Activated T-cell treated with anti-CD3 and anti-CD28 coated beads for 1 hour (primary cell): ENCODE results near the gene SESN2.

Experiments used
- DNase-seq: peaks from one replicate; pipeline ENCODE4 v3.0.0-alpha.2; 2020; ENCODE audit warnings: low read depth

Gene SESN2

GRCh38 chr1:28259252-28259933, at the start of gene SESN2:
Gene SESN2, plus strand, starts transcription at chr1:28259518. Its CDS starts 330 bp downstream, at chr1:28259848.
- DNase-seq, result peak; percentile 98

GRCh38 chr1:28209700-28210099, 49.6 kb upstream of the SESN2 start:
- DNase-seq, result no peak

- DNase-seq, result no peak
These were observed 46.0 kb upstream of the SESN2 start for GRCh38 chr1:28213315-28213714.

GRCh38 chr1:28229089-28229488, 30.2 kb upstream of the SESN2 start:
- DNase-seq, result no peak

- no peak for DNase-seq
These were observed 29.3 kb upstream of the SESN2 start for GRCh38 chr1:28229996-28230395.

GRCh38 chr1:28232558-28233263, 26.6 kb upstream of the SESN2 start, which contains the start of gene DNAJC8:
Gene DNAJC8, minus strand, starts transcription at chr1:28233029. Its CDS starts 31 bp downstream, at chr1:28232998.
- peak; percentile 96 for DNase-seq

- no peak for DNase-seq
These were observed 26.1 kb upstream of the SESN2 start for GRCh38 chr1:28233264-28233606.

- peak; percentile 88 for DNase-seq
These were observed 23.3 kb upstream of the SESN2 start, which contains the start of gene ATP5IF1 for GRCh38 chr1:28235755-28236655. Gene ATP5IF1, plus strand, starts transcription at chr1:28236124. Its CDS starts 60 bp downstream, at chr1:28236184.

- DNase-seq, result no peak
These were observed 22.5 kb upstream of the SESN2 start for GRCh38 chr1:28236656-28237322.

GRCh38 chr1:28239004-28239403, 20.3 kb upstream of the SESN2 start:
- DNase-seq, result no peak

GRCh38 chr1:28240024-28240423, 19.3 kb upstream of the SESN2 start:
- no peak for DNase-seq

- DNase-seq, result no peak
These were observed 17.6 kb upstream of the SESN2 start for GRCh38 chr1:28241638-28242241.

GRCh38 chr1:28243685-28244311, 15.5 kb upstream of the SESN2 start:
- no peak for DNase-seq

GRCh38 chr1:28244549-28245251, 14.6 kb upstream of the SESN2 start:
- no peak for DNase-seq

GRCh38 chr1:28246427-28246832, 12.9 kb upstream of the SESN2 start:
- DNase-seq, result no peak

- DNase-seq, result no peak
These were observed 11.6 kb upstream of the SESN2 start for GRCh38 chr1:28247612-28248272.

GRCh38 chr1:28248273-28249012, 10.9 kb upstream of the SESN2 start:
- DNase-seq, result peak; percentile 80

GRCh38 chr1:28249013-28249865, 10.1 kb upstream of the SESN2 start:
- no peak for DNase-seq
